Measurements from ENCODE around the gene DNAJC8.

The DNAJC8 gene

GRCh38 chr1:28159243-28159642, 73.6 kb downstream of the DNAJC8 start:
- Histone ChIP-seq H3K4me3 (ENCODE audit: low read depth, low read length) (no peak overlapping the region), H3K4me1 (ENCODE audit: control insufficient read depth, insufficient read depth, low read length) (no peaks in the 10 kb centered on the region), H3K27ac (ENCODE audit: extremely low read depth, low read depth, low read length) (no peak overlapping the region), H3K9me3 (ENCODE audit: control insufficient read depth, insufficient read depth, low read depth, low read length) (no peaks in the 10 kb centered on the region), H3K36me3 (ENCODE audit: control insufficient read depth in 2 of 2, insufficient read depth in 1 of 2, low read length in 2 of 2) (no peaks in the 10 kb centered on the region)
- TF ChIP-seq ZNF37A (tag by site-specific recombination; IDR thresholded peaks at IDR 0.05), result no peak
- no peak for TF ChIP-seq REST (tag by site-specific recombination; IDR thresholded peaks at IDR 0.05)
- TF ChIP-seq ZNF184 (tag by site-specific recombination; IDR thresholded peaks at IDR 0.05), result no peak
- TF ChIP-seq ZNF174 (tag by site-specific recombination; IDR thresholded peaks at IDR 0.05), result no peak
- no peak for TF ChIP-seq ZNF423 (tag by site-specific recombination; IDR thresholded peaks at IDR 0.05)
- TF ChIP-seq ZNF664 (tag by site-specific recombination; IDR thresholded peaks at IDR 0.05), result no peak
- TF ChIP-seq SALL2 (tag by site-specific recombination; IDR thresholded peaks at IDR 0.05; ENCODE audit: borderline replicate concordance), result no peak
- no peak for TF ChIP-seq ZNF350 (tag by site-specific recombination; IDR thresholded peaks at IDR 0.05)
- TF ChIP-seq MYNN (tag by site-specific recombination; IDR thresholded peaks at IDR 0.05; ENCODE audit: borderline replicate concordance), result no peak
- ChIA-PET POLR2A (no interaction called here), CTCF (no interaction called here)

GRCh38 chr1:28157894-28158293, 74.9 kb downstream of the DNAJC8 start:
- POLR2A ChIA-PET, result no interaction called here
- no peak for TF ChIP-seq ZBTB26 (tag by site-specific recombination; optimal IDR thresholded peaks at IDR 0.05)
- Histone ChIP-seq H3K27ac (ENCODE audit: extremely low read depth, low read depth, low read length) (no peak overlapping the region), H3K36me3 (ENCODE audit: control insufficient read depth in 2 of 2, insufficient read depth in 1 of 2, low read length in 2 of 2) (no peaks in the 10 kb centered on the region), H3K4me3 (ENCODE audit: low read depth, low read length) (no peak overlapping the region), H3K4me1 (ENCODE audit: control insufficient read depth, insufficient read depth, low read length) (no peaks in the 10 kb centered on the region), H3K9me3 (ENCODE audit: control insufficient read depth, insufficient read depth, low read depth, low read length) (no peaks in the 10 kb centered on the region)
- CTCF ChIA-PET, result no interaction called here

- H3K27ac ChIP-seq (ENCODE audit: extremely low read depth, low read depth, low read length), result no peak overlapping the region
- POLR2A ChIA-PET, result no interaction called here
- H3K36me3 ChIP-seq (ENCODE audit: control insufficient read depth in 2 of 2, insufficient read depth in 1 of 2, low read length in 2 of 2), result no peaks in the 10 kb centered on the region
- TF ChIP-seq MZF1 (tag by site-specific recombination; IDR thresholded peaks at IDR 0.05; ENCODE audit: borderline replicate concordance) (no peak), ZNF366 (tag by site-specific recombination; conservative IDR thresholded peaks at IDR 0.05) (no peak), ZNF280D (tag by site-specific recombination; IDR thresholded peaks at IDR 0.05) (no peak)
- CTCF ChIA-PET, result interaction anchor here (0.5 kb wide), 1 partner anchor 20 kb away, joined by 4 read pairs; the partner anchor contains the start of gene PTAFR
- no peaks in the 10 kb centered on the region for H3K9me3 ChIP-seq (ENCODE audit: control insufficient read depth, insufficient read depth, low read depth, low read length)
- no peak overlapping the region for H3K4me3 ChIP-seq (ENCODE audit: low read depth, low read length)
- no peaks in the 10 kb centered on the region for H3K4me1 ChIP-seq (ENCODE audit: control insufficient read depth, insufficient read depth, low read length)
These were observed 76.0 kb downstream of the DNAJC8 start for GRCh38 chr1:28156821-28157220.
